NCI-H1092 (cell line): Measurements from ENCODE around the gene SHROOM4.

Source experiments
- DNase-seq: peaks from one replicate; lab custom pipeline; 2025; lab: John Stamatoyannopoulos, UW

Gene SHROOM4

DNA sequence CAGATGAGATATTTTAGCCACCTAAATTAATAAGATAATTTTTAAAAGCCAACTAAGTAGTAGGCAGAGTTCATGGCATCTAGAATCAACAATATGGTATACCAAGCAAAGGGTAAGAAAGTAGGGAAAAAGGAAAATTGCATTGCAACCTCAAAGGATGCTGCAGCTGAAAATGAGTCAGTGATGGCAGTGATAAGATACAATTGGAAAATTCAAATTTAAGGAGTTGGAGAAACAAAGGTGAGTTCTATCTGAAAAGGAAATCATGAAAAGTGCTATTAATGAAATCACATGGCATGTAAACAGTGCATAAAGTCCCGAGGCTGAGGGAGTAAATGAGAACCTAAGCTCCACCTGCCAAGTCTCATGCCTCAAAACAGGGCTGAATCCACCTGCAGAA lies 33.9 kb downstream of the SHROOM4 start:
- DNase-seq, result no peak

DNA sequence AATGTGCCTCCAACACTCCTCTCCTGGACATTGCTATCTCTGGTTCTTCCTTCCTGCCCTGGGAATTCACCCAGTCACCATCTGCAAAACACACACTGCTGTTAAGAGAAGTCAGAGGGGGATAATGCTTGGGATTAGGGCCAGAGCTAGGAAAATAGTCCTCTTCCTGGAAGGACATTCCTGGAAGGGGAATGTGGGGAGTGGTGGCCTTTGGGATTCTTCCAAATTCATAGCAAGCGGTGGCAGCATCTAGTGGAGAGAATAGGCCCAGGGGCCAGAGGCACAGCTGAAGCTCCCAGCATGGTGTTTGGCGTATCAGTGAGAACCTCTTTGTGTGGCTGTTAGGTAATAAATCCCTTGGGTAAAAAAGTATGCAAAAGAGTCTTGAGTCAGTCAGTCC lies 34.3 kb downstream of the SHROOM4 start:
- no peak for DNase-seq

DNA sequence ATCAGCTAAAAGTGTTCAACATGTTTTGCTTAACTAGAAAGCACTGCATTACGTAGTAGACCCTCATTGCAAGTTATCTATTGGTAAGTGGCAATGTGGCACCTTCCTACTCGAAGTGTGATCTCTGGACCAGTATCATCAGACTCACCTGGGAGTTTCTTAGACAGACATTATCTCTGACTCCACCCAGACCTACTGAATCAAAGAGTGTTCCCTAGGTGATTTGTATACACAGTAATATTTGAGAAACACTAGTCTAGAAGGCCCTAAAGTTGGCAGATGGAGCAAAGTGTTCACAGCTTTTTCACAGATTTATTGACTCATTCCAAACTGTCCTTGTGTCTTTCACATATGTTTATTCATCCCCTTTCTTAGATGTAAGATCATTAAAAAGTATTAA lies 35.7 kb downstream of the SHROOM4 start:
- DNase-seq, result no peak

DNA sequence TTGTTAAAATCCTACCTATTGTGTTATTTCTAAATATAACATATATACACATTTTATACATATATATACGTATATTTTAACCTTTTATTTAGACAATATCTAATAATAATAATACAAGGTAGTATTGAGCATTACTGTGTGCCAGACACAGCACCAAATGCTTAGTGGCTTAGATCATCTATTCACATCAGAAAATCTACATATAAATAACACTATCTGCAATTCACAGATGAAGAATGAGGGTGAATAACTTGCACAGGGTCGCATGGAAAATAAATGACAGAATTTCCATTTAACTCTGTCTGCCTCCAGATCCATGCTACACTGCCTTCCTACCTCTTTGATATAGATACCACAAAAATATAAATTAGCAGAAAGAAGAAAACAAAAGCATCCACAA lies 37.7 kb downstream of the SHROOM4 start:
- DNase-seq, result no peak

- DNase-seq, result no peak
These were observed 42.6 kb downstream of the SHROOM4 start for GRCh38 chrX:50771382-50771781.

DNA sequence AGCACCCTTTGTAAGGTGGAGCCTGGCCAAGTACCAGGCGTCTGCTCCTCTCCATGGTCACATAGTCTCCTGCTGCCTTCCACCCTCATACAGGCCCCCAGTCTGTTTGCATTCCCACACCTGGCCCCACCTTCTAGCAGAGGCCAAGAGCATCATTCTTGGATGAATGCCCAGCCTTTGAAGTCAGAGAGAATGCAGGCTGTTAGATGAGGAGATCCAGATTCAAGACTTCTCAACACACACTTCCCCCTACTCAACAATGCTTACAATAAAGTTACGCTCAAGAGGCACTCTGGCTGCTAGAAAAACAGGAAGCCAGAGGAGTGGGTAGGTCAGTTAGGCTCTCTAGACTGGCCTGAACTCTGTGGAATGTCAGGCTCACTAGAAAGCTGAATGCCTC lies 43.3 kb downstream of the SHROOM4 start:
- DNase-seq, result no peak

- DNase-seq, result no peak
These were observed 44.5 kb downstream of the SHROOM4 start for GRCh38 chrX:50769389-50770063.

- no peak for DNase-seq
These were observed 45.2 kb downstream of the SHROOM4 start for GRCh38 chrX:50768801-50769200.

DNA sequence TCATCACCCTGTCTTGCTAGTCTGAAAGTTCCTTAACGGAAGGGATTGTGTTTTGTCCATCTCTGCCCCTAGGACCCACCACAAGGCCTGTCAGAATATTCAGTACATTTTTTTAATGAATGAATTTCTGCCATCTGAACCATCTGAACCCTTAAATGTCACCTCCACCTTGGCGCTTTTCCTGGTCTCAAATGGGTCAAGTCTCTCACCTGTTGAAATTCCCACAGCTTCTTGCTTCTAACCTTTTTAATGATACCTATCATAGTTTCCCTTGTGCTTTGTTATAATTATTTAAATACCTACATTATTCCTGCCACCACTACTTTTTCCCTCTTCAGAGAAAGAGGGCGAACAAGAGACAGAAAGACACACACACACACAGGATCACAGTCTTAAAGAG lies 48.0 kb downstream of the SHROOM4 start:
- DNase-seq, result no peak

- DNase-seq, result no peak
These were observed 51.4 kb downstream of the SHROOM4 start for GRCh38 chrX:50762578-50762977.

GRCh38 chrX:50756276-50756675 lies 57.7 kb downstream of the SHROOM4 start:
- no peak for DNase-seq

DNA sequence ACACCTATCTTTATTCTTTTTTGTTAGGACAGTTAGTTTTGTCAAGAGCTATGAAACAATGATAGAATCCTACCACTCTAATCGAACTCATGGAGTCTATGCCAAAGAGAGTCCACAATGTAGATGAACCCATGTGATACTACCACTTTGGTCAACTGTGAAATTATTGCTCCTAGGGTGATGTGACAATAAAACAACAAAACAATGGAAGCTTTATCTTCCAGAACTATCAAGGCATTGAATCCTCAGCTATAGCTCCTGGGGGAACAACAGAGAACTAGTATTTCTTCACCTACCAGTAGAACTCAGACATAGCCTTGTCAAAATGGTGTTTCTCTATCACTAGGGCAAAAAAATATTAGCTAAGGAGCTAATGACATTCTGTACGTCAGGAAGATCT lies 62.9 kb downstream of the SHROOM4 start:
- DNase-seq, result no peak

DNA sequence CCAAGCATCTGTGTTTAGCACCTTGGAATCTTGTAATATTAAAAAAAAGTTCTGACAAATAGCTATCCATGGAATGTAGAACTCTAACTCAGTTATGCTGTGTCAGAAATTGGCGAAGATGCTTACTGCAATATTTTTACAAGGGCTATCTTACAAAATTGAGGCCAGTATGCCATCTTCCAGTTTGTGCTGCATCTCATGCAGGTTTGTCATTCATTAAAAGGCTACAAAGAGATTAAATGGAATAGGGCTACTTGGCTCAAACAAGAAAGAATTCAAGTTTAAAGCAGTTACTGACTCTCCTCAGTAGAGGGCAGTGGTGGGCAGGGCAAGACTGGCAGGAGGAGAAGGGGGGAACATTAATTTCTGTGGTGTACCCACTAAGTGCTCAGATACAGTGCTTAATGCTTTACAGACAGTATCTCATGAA lies 66.5 kb downstream of the SHROOM4 start:
- DNase-seq, result no peak

DNA sequence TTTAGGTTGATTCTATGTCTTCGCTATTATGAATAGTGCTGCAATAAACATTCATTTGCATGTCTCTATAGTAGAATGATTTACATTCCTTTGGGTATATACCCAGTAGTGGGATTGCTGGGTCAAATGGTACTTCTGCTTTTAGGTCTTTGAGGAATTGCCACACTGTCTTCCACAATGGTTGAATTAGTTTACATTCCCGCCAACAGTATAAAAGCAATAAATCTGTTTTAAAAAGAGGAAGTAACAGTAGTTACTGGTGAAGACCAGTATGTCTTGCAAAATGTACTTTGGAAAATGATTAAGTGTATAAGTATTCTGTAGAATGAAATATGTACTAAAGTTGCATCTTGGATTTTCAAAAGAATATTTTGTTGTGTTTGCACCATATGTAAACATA lies 77.3 kb downstream of the SHROOM4 start:
- no peak for DNase-seq

- no peak for DNase-seq
These were observed 87.7 kb downstream of the SHROOM4 start for GRCh38 chrX:50726296-50726695.

GRCh38 chrX:50725310-50725709 lies 88.7 kb downstream of the SHROOM4 start:
- DNase-seq, result no peak

- DNase-seq, result no peak
These were observed 91.0 kb downstream of the SHROOM4 start for GRCh38 chrX:50723006-50723405.

DNA sequence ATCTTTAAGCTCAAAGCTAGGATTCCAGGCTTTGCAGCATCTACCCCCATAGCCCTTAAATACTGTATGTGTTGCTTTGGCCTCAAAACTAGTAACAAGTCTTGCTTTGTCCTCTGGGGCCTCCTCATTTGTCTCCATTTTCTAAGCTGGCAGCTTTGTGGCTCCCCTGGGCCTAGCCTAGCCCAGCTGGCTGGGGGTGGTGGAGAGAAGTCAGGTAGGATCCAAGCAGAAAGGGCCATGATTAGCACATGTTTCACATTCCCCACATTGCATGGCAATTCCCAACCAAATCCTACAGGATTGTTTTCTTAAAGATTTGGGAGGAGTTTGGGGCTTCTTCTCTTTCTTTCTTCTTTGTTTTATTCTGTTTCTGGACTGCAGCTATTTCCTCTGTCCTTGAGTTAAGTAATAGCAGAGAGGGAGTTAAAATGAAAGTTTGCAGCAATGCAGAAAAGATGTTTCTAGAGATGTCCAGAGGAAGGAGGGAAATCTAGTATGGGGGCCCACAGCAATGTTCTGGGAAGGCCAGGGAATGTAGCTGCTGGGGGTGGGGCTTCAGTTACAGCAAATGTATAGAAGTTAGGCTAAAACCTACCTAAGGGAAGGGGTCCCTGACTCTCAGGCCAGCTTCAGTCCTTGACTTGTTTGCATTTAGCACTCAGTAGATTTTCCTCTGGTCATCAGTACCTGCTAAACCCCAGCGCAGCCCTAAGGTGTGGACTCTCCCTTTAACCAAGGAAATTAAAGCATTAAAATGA lies 92.1 kb downstream of the SHROOM4 start:
- no peak for DNase-seq

GRCh38 chrX:50719614-50720013 lies 94.4 kb downstream of the SHROOM4 start:
- no peak for DNase-seq

- DNase-seq, result no peak
These were observed 95.2 kb downstream of the SHROOM4 start for GRCh38 chrX:50718776-50719175.

DNA sequence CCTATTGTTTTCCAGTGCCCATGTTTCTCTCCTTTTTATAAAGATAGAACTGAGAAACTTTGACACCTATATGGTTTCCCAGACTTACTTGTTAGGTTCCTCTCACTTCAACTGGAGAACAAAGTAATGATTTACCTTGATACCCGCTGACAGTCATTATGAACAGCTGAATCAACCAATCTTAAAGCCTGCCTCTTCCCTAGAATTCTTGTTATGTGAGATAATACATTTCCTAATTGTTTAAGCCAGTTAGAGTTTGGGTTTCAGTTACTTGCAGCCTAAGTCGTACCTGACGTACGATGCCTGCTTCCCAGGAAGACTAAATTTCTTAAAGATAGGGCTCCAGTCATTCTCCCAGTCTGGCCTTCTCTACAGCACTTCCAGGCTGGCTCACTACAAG lies 97.3 kb downstream of the SHROOM4 start:
- DNase-seq, result no peak

DNA sequence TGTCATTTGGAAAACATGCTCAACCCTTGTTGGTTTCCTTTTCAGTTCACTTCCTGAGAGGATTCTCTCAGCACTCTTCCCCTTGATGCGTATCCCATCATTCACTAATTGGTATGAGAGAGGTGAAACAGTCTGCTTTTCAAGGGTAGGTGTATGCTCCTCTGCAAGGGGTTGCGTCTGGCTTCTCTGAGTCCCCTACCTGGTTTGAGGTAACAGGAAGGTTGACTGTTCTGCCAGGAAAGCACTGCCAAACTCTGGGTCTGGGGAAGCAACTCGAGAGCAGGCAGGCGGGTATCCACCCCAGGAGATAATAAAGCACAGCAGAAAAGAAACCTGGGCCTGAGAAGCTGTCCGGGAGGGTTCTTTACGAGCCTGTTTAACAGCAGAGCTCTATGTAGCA lies 101.2 kb downstream of the SHROOM4 start:
- DNase-seq, result no peak

GRCh38 chrX:50711907-50712306 lies 102.1 kb downstream of the SHROOM4 start:
- no peak for DNase-seq
